ENCODE results near the gene MYBBP1A. TPM values are rescaled to one million over a fixed set of nuclear protein-coding genes. Genes with fewer than 3 reads are reported as not detected.

The MYBBP1A gene
- total RNA-seq, 1 experiment from 2014 or later, result 155 TPM

- H3K36me3 ChIP-seq (ENCODE audit: low read depth, low read length), result no peaks in the 10 kb centered on the region
- H3K27ac ChIP-seq (ENCODE audit: low read length), result no peak overlapping the region
- ChIA-PET POLR2A (ENCODE audit: unreplicated experiment) (no interaction called here), CTCF (no interaction called here)
- no TSS peak for BruUV-seq (replicated peaks)
- no peaks in the 10 kb centered on the region for H3K9me3 ChIP-seq (ENCODE audit: low read length)
- TF ChIP-seq EZH2 (IDR thresholded peaks at IDR 0.05; ENCODE audit: low read length, unreplicated experiment), result no peak
- TF ChIP-seq EZH2phosphoT487 (IDR thresholded peaks at IDR 0.05; ENCODE audit: borderline replicate concordance, low read length), result no peak
- TF ChIP-seq CTCF (conservative IDR thresholded peaks at IDR 0.05; ENCODE audit: low read depth, low read length), result no peak
- DNase-seq (no peak), ATAC-seq (no peak)
- no peak overlapping the region for H2AFZ ChIP-seq (ENCODE audit: low read length)
- no peak overlapping the region for H3K4me2 ChIP-seq (ENCODE audit: low read length)
- H3K9me2 ChIP-seq (replicated peaks; ENCODE audit: low read length), result no peaks in the 10 kb centered on the region
- no peaks in the 10 kb centered on the region; the same call in 1 of the 2 replicates for H3K4me1 ChIP-seq (ENCODE audit: insufficient read depth, low read length)
- peaks cover 9% of the 10 kb centered on the region for H3K79me2 ChIP-seq (ENCODE audit: low read length)
- H3K27me3 ChIP-seq (ENCODE audit: low read length), result no peaks in the 10 kb centered on the region
- no peak overlapping the region for H3K4me3 ChIP-seq (ENCODE audit: low read length)
- no peaks in the 10 kb centered on the region for H4K20me1 ChIP-seq (ENCODE audit: low read length)
- H3F3A ChIP-seq (ENCODE audit: low read length, unreplicated experiment), result no peaks in the 10 kb centered on the region
- intact Hi-C loops (cut with micrococcal nuclease), result no loop called here
- H3K9ac ChIP-seq (ENCODE audit: low read length), result no peak overlapping the region
Observed at GRCh38 chr17:4559139-4559791, 4.1 kb upstream of the MYBBP1A start.

- BruUV-seq (replicated peaks), result no TSS peak
- intact Hi-C loops (cut with micrococcal nuclease), result no loop called here
- DNase-seq (no peak), ATAC-seq (no peak)
- Histone ChIP-seq H3K4me2 (ENCODE audit: low read length) (no peak overlapping the region), H3K9ac (ENCODE audit: low read length) (no peak overlapping the region), H3F3A (ENCODE audit: low read length, unreplicated experiment) (no peaks in the 10 kb centered on the region), H2AFZ (ENCODE audit: low read length) (no peak overlapping the region), H4K20me1 (ENCODE audit: low read length) (no peaks in the 10 kb centered on the region), H3K27ac (ENCODE audit: low read length) (no peak overlapping the region), H3K9me3 (ENCODE audit: low read length) (no peaks in the 10 kb centered on the region), H3K4me3 (ENCODE audit: low read length) (no peak overlapping the region), H3K36me3 (ENCODE audit: low read depth, low read length) (peaks cover 3% of the 10 kb centered on the region; the same call in 1 of the 2 replicates), H3K79me2 (ENCODE audit: low read length) (peaks cover 17% of the 10 kb centered on the region), H3K27me3 (ENCODE audit: low read length) (no peaks in the 10 kb centered on the region), H3K9me2 (replicated peaks; ENCODE audit: low read length) (no peaks in the 10 kb centered on the region), H3K4me1 (ENCODE audit: insufficient read depth, low read length) (peaks cover 5% of the 10 kb centered on the region; the same call in 1 of the 2 replicates)
- POLR2A ChIA-PET (ENCODE audit: unreplicated experiment), result no interaction called here
- TF ChIP-seq EZH2phosphoT487 (IDR thresholded peaks at IDR 0.05; ENCODE audit: borderline replicate concordance, low read length) (no peak), CTCF (conservative IDR thresholded peaks at IDR 0.05; ENCODE audit: low read depth, low read length) (no peak), EZH2 (IDR thresholded peaks at IDR 0.05; ENCODE audit: low read length, unreplicated experiment) (no peak)
- CTCF ChIA-PET, result no interaction called here
Observed at GRCh38 chr17:4558347-4558971, 3.3 kb upstream of the MYBBP1A start.
